Measurements from ENCODE around the gene OST4. TPM values are rescaled to one million over a fixed set of nuclear protein-coding genes. Genes with fewer than 3 reads are reported as not detected.
A peak's percentile ranks its signal among the peaks of the same experiment; 100 is the strongest.

Gene OST4
- total RNA-seq, 3 donors from 2014 or later (not counting 1 experiment from before 2014, with no cell fraction given), result 178 to 207 (median 192) TPM

GRCh38 chr2:27050281-27050995 is 21.0 kb downstream of the OST4 start:
- H3K27me3 Mint-ChIP-seq (ENCODE audit: low read depth in 2 of 2), result peaks cover 6 to 12% of the 10 kb centered on the region in 2 donors
- Histone ChIP-seq H3K27me3 (ENCODE audit: control insufficient read depth, insufficient read depth, low read length) (no peaks in the 10 kb centered on the region), H3K36me3 (ENCODE audit: control insufficient read depth, insufficient read depth, low read length) (peaks cover 9% of the 10 kb centered on the region), H3K9me3 (ENCODE audit: control insufficient read depth, insufficient read depth, low read length) (no peaks in the 10 kb centered on the region), H3K4me1 (ENCODE audit: control insufficient read depth, insufficient read depth, low read length) (peaks cover 16% of the 10 kb centered on the region), H3K27ac (ENCODE audit: low read length) (peak overlapping the region; percentile 82), H3K4me3 (ENCODE audit: low read length) (peak overlapping the region; percentile 66)
- no peak for TF ChIP-seq CTCF (IDR thresholded peaks at IDR 0.05)
- WGBS (ENCODE audit: insufficient coverage), result under 1% methylated on average over 45 of the region's 48 CpGs
- H3K27ac Mint-ChIP-seq, result peak overlapping the region; percentile 99 to 100
- peak overlapping the region; percentile 99 for H3K4me3 Mint-ChIP-seq
- H3K36me3 Mint-ChIP-seq, result peaks cover 11% of the 10 kb centered on the region
- H3K9me3 Mint-ChIP-seq, result peaks cover 0 to 2% of the 10 kb centered on the region in 2 donors
- DNase-seq, result peak; percentile 94 to 98
- H3K4me1 Mint-ChIP-seq, result peaks cover 29 to 37% of the 10 kb centered on the region in 2 donors
- intact Hi-C loops (cut with micrococcal nuclease), result loop anchor here (2.0 to 5.0 kb wide), 2 partner anchors 18 to 82 kb away; partner anchors contain the start of genes PREB and TMEM214
- peak; percentile 59 to 80 (median 60) for ATAC-seq

GRCh38 chr2:27049422-27050280 is 21.8 kb downstream of the OST4 start:
- Histone ChIP-seq H3K4me1 (ENCODE audit: control insufficient read depth, insufficient read depth, low read length) (peaks cover 16% of the 10 kb centered on the region), H3K27me3 (ENCODE audit: control insufficient read depth, insufficient read depth, low read length) (no peaks in the 10 kb centered on the region), H3K9me3 (ENCODE audit: control insufficient read depth, insufficient read depth, low read length) (no peaks in the 10 kb centered on the region), H3K36me3 (ENCODE audit: control insufficient read depth, insufficient read depth, low read length) (peaks cover 1% of the 10 kb centered on the region), H3K4me3 (ENCODE audit: low read length) (peak overlapping the region; percentile 66), H3K27ac (ENCODE audit: low read length) (peak overlapping the region; percentile 82)
- 13% methylated on average over 52 of the region's 52 CpGs for WGBS (ENCODE audit: insufficient coverage)
- peaks cover 0 to 2% of the 10 kb centered on the region in 2 donors for H3K9me3 Mint-ChIP-seq
- H3K36me3 Mint-ChIP-seq, result peaks cover 11% of the 10 kb centered on the region
- peaks cover 29 to 31% of the 10 kb centered on the region in 2 donors for H3K4me1 Mint-ChIP-seq
- DNase-seq (peak; percentile 65 to 85), ATAC-seq (peak; percentile 28 to 48 (median 45))
- H3K27me3 Mint-ChIP-seq (ENCODE audit: low read depth in 2 of 2), result peaks cover 6 to 12% of the 10 kb centered on the region in 2 donors
- peak overlapping the region; percentile 99 to 100 for H3K27ac Mint-ChIP-seq
- H3K4me3 Mint-ChIP-seq, result peak overlapping the region; percentile 99
- TF ChIP-seq CTCF (IDR thresholded peaks at IDR 0.05), result no peak
- intact Hi-C loops (cut with micrococcal nuclease), result loop anchor here (2.0 to 5.0 kb wide), 2 partner anchors 17 to 83 kb away; partner anchors contain the start of genes PREB and TMEM214

GRCh38 chr2:27042985-27043634 is 28.3 kb downstream of the OST4 start:
- Histone ChIP-seq H3K27me3 (ENCODE audit: control insufficient read depth, insufficient read depth, low read length) (no peaks in the 10 kb centered on the region), H3K4me1 (ENCODE audit: control insufficient read depth, insufficient read depth, low read length) (peaks cover 8% of the 10 kb centered on the region), H3K27ac (ENCODE audit: low read length) (no peak overlapping the region), H3K36me3 (ENCODE audit: control insufficient read depth, insufficient read depth, low read length) (peaks cover 33% of the 10 kb centered on the region), H3K4me3 (ENCODE audit: low read length) (no peak overlapping the region), H3K9me3 (ENCODE audit: control insufficient read depth, insufficient read depth, low read length) (no peaks in the 10 kb centered on the region)
- Mint-ChIP-seq H3K4me3 (no peak overlapping the region), H3K27ac (peak overlapping the region in 1 of 2 donors; percentile 68), H3K36me3 (peaks cover 11% of the 10 kb centered on the region), H3K4me1 (peaks cover 0 to 10% of the 10 kb centered on the region in 2 donors), H3K27me3 (ENCODE audit: low read depth in 2 of 2) (no peaks in the 10 kb centered on the region), H3K9me3 (no peaks in the 10 kb centered on the region)
- DNase-seq, result no peak
- intact Hi-C loops (cut with micrococcal nuclease), result no loop called here
- TF ChIP-seq CTCF (IDR thresholded peaks at IDR 0.05), result no peak
- no peak for ATAC-seq
- WGBS (ENCODE audit: insufficient coverage), result 95% methylated on average over 6 of the region's 7 CpGs
